A549 (cell line): ENCODE measurements around the gene ANKRD18A. TPM values are rescaled to one million over a fixed set of nuclear protein-coding genes. Genes with fewer than 3 reads are reported as not detected.

Experiments used
- ATAC-seq, 2 experiments: fragments of 200-7000 bp in 1 of 2; fragments of >200 bp in 1 of 2; cut with Nextera tagmentation in 1 of 2; cut with Tn5 transposase in 1 of 2; 3 replicates each; pipeline versions ENCODE4 v1.8.0 to v1.9.1; 2018 to 2020; ENCODE audit warnings: mild to moderate bottlenecking in 1 of 2, moderate library complexity in 1 of 2
- CTCF ChIA-PET: fragments of 300-600 bp; sonication (Branson Sonifier 250); formaldehyde crosslinking; extraction: SDS; loops from one replicate; lab custom pipeline; 2021; ENCODE audit warnings: antibody characterized with exemption, inconsistent platforms; lab: Yijun Ruan, JAX
- POLR2A ChIA-PET: fragments of 350-600 bp; formaldehyde crosslinking; extraction: SDS; loops from one replicate; lab custom pipeline; 2021; ENCODE audit warnings: antibody characterized with exemption, inconsistent platforms; lab: Yijun Ruan, JAX
- DNase-seq, 2 experiments: peaks; one replicate each; pipeline versions ENCODE4 v3.0.0 to v3.0.0-alpha.2; 2011 to 2016; ENCODE audit warnings: low read depth in 1 of 2, low spot score in 1 of 2
- FAIRE-seq: peaks from 2 replicates; lab custom pipeline; 2011; peaks lifted over from hg19 to GRCh38; lab: Jason Lieb, UNC
- H3K27ac ChIP-seq, 2 experiments: fragments of >200 bp; sonication (Bioruptor Twin); formaldehyde crosslinking; 3 replicates each; pipeline ENCODE4 v1.5.1; 2016 to 2017
- H3K4me1 ChIP-seq: fragments of >200 bp; sonication (Bioruptor Twin); formaldehyde crosslinking; 3 replicates; pipeline ENCODE4 v1.6.1; 2016
- H3K4me2 ChIP-seq: fragments of >200 bp; sonication (Bioruptor Twin); formaldehyde crosslinking; 3 replicates; pipeline ENCODE4 v1.6.1; 2016
- H3K4me3 ChIP-seq: fragments of >200 bp; sonication (Bioruptor Twin); formaldehyde crosslinking; 3 replicates; pipeline ENCODE4 v1.5.1; 2016
- H3K9me3 ChIP-seq: fragments of >200 bp; sonication (Bioruptor Twin); formaldehyde crosslinking; 3 replicates; pipeline ENCODE4 v1.6.1; 2016
- CBX2 ChIP-seq: fragments of 200-600 bp; sonication (generic); IDR thresholded peaks from 2 replicates; pipeline ENCODE4 v1.6.1; 2016; ENCODE audit warnings: low read depth, mild to moderate bottlenecking, borderline replicate concordance
- CBX8 ChIP-seq: fragments of 200-600 bp; sonication (generic); IDR thresholded peaks from 2 replicates; pipeline ENCODE4 v1.6.1; 2016
- CEBPB ChIP-seq, 2 experiments: fragments of >200 bp in 1 of 2; sonication (Bioruptor Twin) in 1 of 2; formaldehyde crosslinking in 1 of 2; IDR thresholded peaks; 2 replicates each; pipeline ENCODE4 v1.6.1; 2012 to 2016
- CHD4 ChIP-seq: fragments of 200-600 bp; sonication (generic); IDR thresholded peaks from 2 replicates; pipeline ENCODE4 v1.6.1; 2016; ENCODE audit warnings: antibody characterized with exemption, mild to moderate bottlenecking, borderline replicate concordance
- EHMT2 ChIP-seq: fragments of 200-600 bp; sonication (generic); IDR thresholded peaks from 2 replicates; pipeline ENCODE4 v1.6.1; 2016; ENCODE audit warnings: antibody characterized with exemption, low read depth, mild to moderate bottlenecking, moderate library complexity
- ELK1 ChIP-seq: fragments of 150-350 bp; IDR thresholded peaks from 2 replicates; pipeline ENCODE4 v1.6.1; 2014; ENCODE audit warnings: low read depth, mild to moderate bottlenecking, low read length
- ESRRA ChIP-seq: fragments of 150-350 bp; IDR thresholded peaks from 2 replicates; pipeline ENCODE4 v1.6.1; 2014; ENCODE audit warnings: mild to moderate bottlenecking, low read length, borderline replicate concordance
- FOSL2 ChIP-seq, 2 experiments: fragments of 450-650 bp in 1 of 2; fragments of >200 bp in 1 of 2; sonication (Bioruptor Twin) in 1 of 2; formaldehyde crosslinking; IDR thresholded peaks; 2 replicates each; pipeline versions ENCODE4 v1.5.0 to v1.6.1; 2016 to 2020; ENCODE audit warnings: mild to moderate bottlenecking in 1 of 2, moderate library complexity in 1 of 2
- HEYL ChIP-seq: fragments of 250-450 bp; sonication (Bioruptor Pico); IDR thresholded peaks from 2 replicates; pipeline ENCODE4 v1.8.0; 2021; ENCODE audit warnings: mild to moderate bottlenecking, moderate library complexity
- HOXB13 ChIP-seq: fragments of 250-450 bp; sonication (Bioruptor Pico); IDR thresholded peaks from 2 replicates; pipeline ENCODE4 v1.5.0; 2020; ENCODE audit warnings: low read depth, mild to moderate bottlenecking, moderate library complexity
- HOXB5 ChIP-seq: fragments of 250-450 bp; sonication (Bioruptor Pico); IDR thresholded peaks from 2 replicates; pipeline ENCODE4 v1.5.0; 2020; ENCODE audit warnings: mild to moderate bottlenecking, moderate library complexity
- KDM5A ChIP-seq: fragments of 200-600 bp; sonication (generic); IDR thresholded peaks from 2 replicates; pipeline ENCODE4 v1.6.1; 2016; ENCODE audit warnings: antibody characterized with exemption, mild to moderate bottlenecking
- MAFK ChIP-seq: fragments of 450-650 bp; IDR thresholded peaks from 2 replicates; pipeline ENCODE4 v1.6.1; 2014; ENCODE audit not compliant: partially characterized antibody
- NPAS2 ChIP-seq: fragments of 250-450 bp; sonication (Bioruptor Pico); IDR thresholded peaks from 2 replicates; pipeline ENCODE4 v1.8.0; 2022; ENCODE audit warnings: mild to moderate bottlenecking, moderate library complexity, borderline replicate concordance
- POLR2AphosphoS2 ChIP-seq: conservative IDR thresholded peaks from 2 replicates; pipeline ENCODE4 v1.6.1; 2012; ENCODE audit warnings: low read length, improper control_type of control experiment, inconsistent platforms
- RARB ChIP-seq: fragments of 250-450 bp; sonication (Bioruptor Pico); IDR thresholded peaks from 2 replicates; pipeline ENCODE4 v1.8.0; 2021; ENCODE audit warnings: mild to moderate bottlenecking, moderate library complexity
- RCOR1 ChIP-seq: fragments of 150-350 bp; IDR thresholded peaks from 2 replicates; pipeline ENCODE4 v1.6.1; 2014; ENCODE audit warnings: antibody characterized with exemption, low read length, low read depth
- RNF2 ChIP-seq: fragments of 200-600 bp; sonication (generic); IDR thresholded peaks from 2 replicates; pipeline ENCODE4 v1.6.1; 2016; ENCODE audit warnings: low read depth, mild to moderate bottlenecking, antibody characterized with exemption, moderate library complexity, borderline replicate concordance
- SREBF2 ChIP-seq: fragments of 450-650 bp; IDR thresholded peaks from 2 replicates; pipeline ENCODE4 v1.6.1; 2014; ENCODE audit warnings: mild to moderate bottlenecking, moderate library complexity
- TFCP2L1 ChIP-seq: fragments of 250-450 bp; sonication (Bioruptor Pico); IDR thresholded peaks from 2 replicates; pipeline ENCODE4 v1.5.0; 2021; ENCODE audit warnings: mild to moderate bottlenecking
- TP53 ChIP-seq: fragments of 250-450 bp; sonication (Bioruptor Pico); IDR thresholded peaks from 2 replicates; pipeline ENCODE4 v1.5.0; 2021; ENCODE audit warnings: mild to moderate bottlenecking, moderate library complexity
- USF2 ChIP-seq: fragments of 450-650 bp; IDR thresholded peaks from 2 replicates; pipeline ENCODE4 v1.6.1; 2014; ENCODE audit warnings: antibody characterized with exemption
- ZC3H11A ChIP-seq: fragments of 450-650 bp; IDR thresholded peaks from 2 replicates; pipeline ENCODE4 v1.6.1; 2014; ENCODE audit warnings: antibody characterized with exemption, mild to moderate bottlenecking
- ZFP36 ChIP-seq: fragments of 450-650 bp; IDR thresholded peaks from 2 replicates; pipeline ENCODE4 v1.6.1; 2014; ENCODE audit warnings: borderline replicate concordance; ENCODE audit not compliant: partially characterized antibody
- WGBS: methylation state at CpG from one replicate; pipeline ENCODE4 v1.1.6; 2017; ENCODE audit errors: missing lambda C conversion rate; 5-methylcytosine and 5-hydroxymethylcytosine counted together
- polyA plus RNA-seq, 4 experiments: library from polyadenylated mRNA; depleted of rRNA in 3 of 4; stranded (reverse); fragments of >200 nt; fragmentation: RNase III in 1 of 4; extraction: RNeasy Plus Mini Kit Qiagen cat#74134 plus additional on column Dnase treatment in 1 of 4; gene quantifications; 2 replicates in 3 of 4; 3 replicates in 1 of 4; pipeline ENCODE4 v1.2.3, GENCODE V29; 2011 to 2017
- TF ChIP-seq, protein P1 (sequence below): fragments of 250-450 bp; sonication (Bioruptor Pico); IDR thresholded peaks from 2 replicates; pipeline ENCODE4 v1.5.0; 2021; ENCODE audit warnings: mild to moderate bottlenecking, moderate library complexity, borderline replicate concordance

ANKRD18A gene
- polyA plus RNA-seq, 2 of the 4 experiments (the other 2 are of a cell fraction) = 4.0 to 15.9 TPM

- H3K9me3 ChIP-seq = 0 out of 3 replicates have a peak, but pooled peaks cover 3% of the 10 kb centered on the region
- CTCF ChIA-PET = interaction anchor here (4.0 kb wide), 1 partner anchor 8 kb away, joined by 21 read pairs; no protein-coding TSS in a partner anchor
- no peak overlapping the region for H3K4me2 ChIP-seq
- TF ChIP-seq ESRRA = no peak
- no peak for TF ChIP-seq NPAS2 (CRISPR knock-in tag)
- TF ChIP-seq POLR2AphosphoS2 = no peak
- no peak for TF ChIP-seq RARB (CRISPR knock-in tag)
- no peak for TF ChIP-seq ELK1
- no peak for TF ChIP-seq HOXB5 (CRISPR knock-in tag)
- no peak for TF ChIP-seq HEYL (CRISPR knock-in tag)
- no peak for TF ChIP-seq RCOR1
- TF ChIP-seq, protein P1, sequence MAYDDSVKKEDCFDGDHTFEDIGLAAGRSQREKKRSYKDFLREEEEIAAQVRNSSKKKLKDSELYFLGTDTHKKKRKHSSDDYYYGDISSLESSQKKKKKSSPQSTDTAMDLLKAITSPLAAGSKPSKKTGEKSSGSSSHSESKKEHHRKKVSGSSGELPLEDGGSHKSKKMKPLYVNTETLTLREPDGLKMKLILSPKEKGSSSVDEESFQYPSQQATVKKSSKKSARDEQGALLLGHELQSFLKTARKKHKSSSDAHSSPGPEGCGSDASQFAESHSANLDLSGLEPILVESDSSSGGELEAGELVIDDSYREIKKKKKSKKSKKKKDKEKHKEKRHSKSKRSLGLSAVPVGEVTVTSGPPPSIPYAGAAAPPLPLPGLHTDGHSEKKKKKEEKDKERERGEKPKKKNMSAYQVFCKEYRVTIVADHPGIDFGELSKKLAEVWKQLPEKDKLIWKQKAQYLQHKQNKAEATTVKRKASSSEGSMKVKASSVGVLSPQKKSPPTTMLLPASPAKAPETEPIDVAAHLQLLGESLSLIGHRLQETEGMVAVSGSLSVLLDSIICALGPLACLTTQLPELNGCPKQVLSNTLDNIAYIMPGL (CRISPR knock-in tag) = no peak
- no peak for TF ChIP-seq CEBPB (IDR thresholded peaks at IDR 0.05)
- no peak for TF ChIP-seq EHMT2
- no peak for TF ChIP-seq KDM5A
- no peak for TF ChIP-seq MAFK
- no peak for TF ChIP-seq FOSL2 (IDR thresholded peaks at IDR 0.05)
- TF ChIP-seq FOSL2 (CRISPR knock-in tag; IDR thresholded peaks at IDR 0.05) = no peak
- no peak for TF ChIP-seq CBX8
- no peak for TF ChIP-seq HOXB13 (CRISPR knock-in tag)
- TF ChIP-seq SREBF2 = no peak
- WGBS = 83% methylated on average over 8 of the region's 8 CpGs
- no peak for ATAC-seq
- H3K4me3 ChIP-seq = no peak overlapping the region
- no peak for FAIRE-seq
- DNase-seq = no peak
- H3K27ac ChIP-seq = no peak overlapping the region
- no peaks in the 10 kb centered on the region for H3K4me1 ChIP-seq
- POLR2A ChIA-PET = no interaction called here
These were observed 29.5 kb upstream of the ANKRD18A start for GRCh38 chr9:38649731-38650363.

DNA sequence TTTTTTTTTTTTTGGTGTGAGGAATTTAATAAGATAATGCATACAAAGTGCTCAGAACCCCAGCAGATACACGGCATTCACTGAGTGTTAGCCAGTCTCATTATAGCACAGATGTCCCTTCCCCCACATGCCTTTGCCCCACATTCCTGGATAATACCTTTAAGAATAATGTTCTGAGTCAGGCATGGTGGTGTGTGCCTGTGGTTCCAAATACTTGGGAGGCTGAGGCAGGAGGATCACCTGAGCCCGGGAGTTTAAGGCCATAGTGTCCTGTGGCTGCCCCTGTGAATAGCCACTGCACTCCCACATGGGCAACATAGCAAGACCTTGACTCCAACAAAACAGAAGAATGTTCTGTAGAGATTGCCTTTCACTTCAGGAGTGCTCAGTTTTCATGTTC lies 24.2 kb upstream of the ANKRD18A start:
- ChIA-PET CTCF (interaction anchor here (0.7 to 3.4 kb wide), 5 partner anchors 12 to 76 kb away, joined by 3 to 28 read pairs (median 4); no protein-coding TSS in a partner anchor), POLR2A (no interaction called here)
- no peak for TF ChIP-seq CBX8
- TF ChIP-seq TFCP2L1 (CRISPR knock-in tag) = no peak
- TF ChIP-seq USF2 = no peak
- no peak for TF ChIP-seq EHMT2
- no peak for TF ChIP-seq ZFP36
- no peak for TF ChIP-seq CHD4
- no peak for TF ChIP-seq ZC3H11A
- TF ChIP-seq CBX2 = no peak
- no peak for TF ChIP-seq TP53
- no peak for TF ChIP-seq RNF2
- FAIRE-seq = no peak
- Histone ChIP-seq H3K9me3 (0 out of 3 replicates have a peak, but pooled peaks cover 3% of the 10 kb centered on the region), H3K4me3 (no peak overlapping the region), H3K27ac (no peak overlapping the region), H3K4me2 (no peak overlapping the region), H3K4me1 (peaks cover 5% of the 10 kb centered on the region; the same call in 2 of the 3 replicates)
- 88% methylated on average over 2 of the region's 2 CpGs for WGBS
- DNase-seq = no peak
- ATAC-seq = no peak
